Measurements from ENCODE around the gene HMX1. TPM values are rescaled to one million over a fixed set of nuclear protein-coding genes. Genes with fewer than 3 reads are reported as not detected.

HMX1 gene
- total and polyA plus RNA-seq, 10 of the 15 experiments (the other 5 are each of a cell fraction or from before 2014, with no cell fraction given), result not detected

- H3K79me2 ChIP-seq (ENCODE audit: control insufficient read depth, insufficient read depth, low read length), result no peaks in the 10 kb centered on the region
- H3K9me3 ChIP-seq (replicated peaks; ENCODE audit: control insufficient read depth, insufficient read depth, low read length), result peaks cover 3% of the 10 kb centered on the region; the same call in 1 of the 3 replicates
- intact Hi-C loops (cut with micrococcal nuclease; ENCODE audit: unreplicated experiment) (no loop called here), in situ Hi-C loops (cut with MboI) (no loop called here)
- SMC1A ChIA-PET (ENCODE audit: uncharacterized antibody, unreplicated experiment), result no interaction called here
- 14% methylated on average over 5 of the region's 5 CpGs for whole genome bisulfite sequencing (ENCODE audit: insufficient coverage, insufficient replicate concordance, low lambda C conversion rate, missing lambda C conversion rate)
- POLR2A ChIA-PET, result no interaction called here
- no peaks in the 10 kb centered on the region for H3K4me1 ChIP-seq (ENCODE audit: control insufficient read depth, insufficient read depth, low read length)
- FAIRE-seq (no peak), DNase-seq (ENCODE audit: low read depth, low spot score) (no peak), ATAC-seq (no peak)
- BruUV-seq (replicated peaks), result no TSS peak
- H3K36me3 ChIP-seq (ENCODE audit: control insufficient read depth in 2 of 2, insufficient read depth in 2 of 2, low read length in 1 of 2), result no peaks in the 10 kb centered on the region
- H2AFZ ChIP-seq (ENCODE audit: control insufficient read depth, low read depth, low read length), result no peak overlapping the region
- no peak overlapping the region for H3K27ac ChIP-seq (ENCODE audit: control insufficient read depth, insufficient read depth)
- H3K4me3 ChIP-seq, result no peak overlapping the region
- H3K27me3 ChIP-seq (replicated peaks in 1 of 2; ENCODE audit: control insufficient read depth in 2 of 2, insufficient read depth in 2 of 2, low read length in 1 of 2), result peaks cover 0 to 4% of the 10 kb centered on the region in 2 experiments; a peak in 2 of 4 replicates
- RAD21 ChIA-PET (ENCODE audit: unreplicated experiment), result no interaction called here
- no peaks in the 10 kb centered on the region for H4K20me1 ChIP-seq (ENCODE audit: control insufficient read depth, insufficient read depth)
- no peak overlapping the region for H3K9ac ChIP-seq (ENCODE audit: control insufficient read depth, insufficient read depth, low read length)
- no peak overlapping the region for H3K4me2 ChIP-seq (ENCODE audit: control insufficient read depth, insufficient read depth)
- TF ChIP-seq, protein P1, sequence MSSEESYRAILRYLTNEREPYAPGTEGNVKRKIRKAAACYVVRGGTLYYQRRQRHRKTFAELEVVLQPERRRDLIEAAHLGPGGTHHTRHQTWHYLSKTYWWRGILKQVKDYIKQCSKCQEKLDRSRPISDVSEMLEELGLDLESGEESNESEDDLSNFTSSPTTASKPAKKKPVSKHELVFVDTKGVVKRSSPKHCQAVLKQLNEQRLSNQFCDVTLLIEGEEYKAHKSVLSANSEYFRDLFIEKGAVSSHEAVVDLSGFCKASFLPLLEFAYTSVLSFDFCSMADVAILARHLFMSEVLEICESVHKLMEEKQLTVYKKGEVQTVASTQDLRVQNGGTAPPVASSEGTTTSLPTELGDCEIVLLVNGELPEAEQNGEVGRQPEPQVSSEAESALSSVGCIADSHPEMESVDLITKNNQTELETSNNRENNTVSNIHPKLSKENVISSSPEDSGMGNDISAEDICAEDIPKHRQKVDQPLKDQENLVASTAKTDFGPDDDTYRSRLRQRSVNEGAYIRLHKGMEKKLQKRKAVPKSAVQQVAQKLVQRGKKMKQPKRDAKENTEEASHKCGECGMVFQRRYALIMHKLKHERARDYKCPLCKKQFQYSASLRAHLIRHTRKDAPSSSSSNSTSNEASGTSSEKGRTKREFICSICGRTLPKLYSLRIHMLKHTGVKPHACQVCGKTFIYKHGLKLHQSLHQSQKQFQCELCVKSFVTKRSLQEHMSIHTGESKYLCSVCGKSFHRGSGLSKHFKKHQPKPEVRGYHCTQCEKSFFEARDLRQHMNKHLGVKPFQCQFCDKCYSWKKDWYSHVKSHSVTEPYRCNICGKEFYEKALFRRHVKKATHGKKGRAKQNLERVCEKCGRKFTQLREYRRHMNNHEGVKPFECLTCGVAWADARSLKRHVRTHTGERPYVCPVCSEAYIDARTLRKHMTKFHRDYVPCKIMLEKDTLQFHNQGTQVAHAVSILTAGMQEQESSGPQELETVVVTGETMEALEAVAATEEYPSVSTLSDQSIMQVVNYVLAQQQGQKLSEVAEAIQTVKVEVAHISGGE (CRISPR knock-in tag; IDR thresholded peaks at IDR 0.05), result no peak
- TF ChIP-seq NFYB (IDR thresholded peaks at IDR 0.05; ENCODE audit: insufficient read depth, low read depth, low read length), result no peak
- no peak for TF ChIP-seq MEF2B (IDR thresholded peaks at IDR 0.05; ENCODE audit: partially characterized antibody, poor library complexity, severe bottlenecking)
- TF ChIP-seq ZNF217 (IDR thresholded peaks at IDR 0.05), result no peak
- TF ChIP-seq, protein P2, sequence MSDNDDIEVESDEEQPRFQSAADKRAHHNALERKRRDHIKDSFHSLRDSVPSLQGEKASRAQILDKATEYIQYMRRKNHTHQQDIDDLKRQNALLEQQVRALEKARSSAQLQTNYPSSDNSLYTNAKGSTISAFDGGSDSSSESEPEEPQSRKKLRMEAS (IDR thresholded peaks at IDR 0.05; ENCODE audit: low read depth, low read length), result no peak
- TF ChIP-seq CREM (IDR thresholded peaks at IDR 0.05; ENCODE audit: low read depth), result no peak
- no peak for TF ChIP-seq KLF5 (IDR thresholded peaks at IDR 0.05; ENCODE audit: partially characterized antibody)
- no peak for TF ChIP-seq HDGF (IDR thresholded peaks at IDR 0.05)
- no peak for TF ChIP-seq TCF12 (IDR thresholded peaks at IDR 0.05; ENCODE audit: low read depth, low read length)
- TF ChIP-seq RB1 (IDR thresholded peaks at IDR 0.05; ENCODE audit: borderline replicate concordance), result no peak
- TF ChIP-seq PBX3 (IDR thresholded peaks at IDR 0.05; ENCODE audit: insufficient replicate concordance, low read depth, low read length), result no peak
- TF ChIP-seq, protein P3, sequence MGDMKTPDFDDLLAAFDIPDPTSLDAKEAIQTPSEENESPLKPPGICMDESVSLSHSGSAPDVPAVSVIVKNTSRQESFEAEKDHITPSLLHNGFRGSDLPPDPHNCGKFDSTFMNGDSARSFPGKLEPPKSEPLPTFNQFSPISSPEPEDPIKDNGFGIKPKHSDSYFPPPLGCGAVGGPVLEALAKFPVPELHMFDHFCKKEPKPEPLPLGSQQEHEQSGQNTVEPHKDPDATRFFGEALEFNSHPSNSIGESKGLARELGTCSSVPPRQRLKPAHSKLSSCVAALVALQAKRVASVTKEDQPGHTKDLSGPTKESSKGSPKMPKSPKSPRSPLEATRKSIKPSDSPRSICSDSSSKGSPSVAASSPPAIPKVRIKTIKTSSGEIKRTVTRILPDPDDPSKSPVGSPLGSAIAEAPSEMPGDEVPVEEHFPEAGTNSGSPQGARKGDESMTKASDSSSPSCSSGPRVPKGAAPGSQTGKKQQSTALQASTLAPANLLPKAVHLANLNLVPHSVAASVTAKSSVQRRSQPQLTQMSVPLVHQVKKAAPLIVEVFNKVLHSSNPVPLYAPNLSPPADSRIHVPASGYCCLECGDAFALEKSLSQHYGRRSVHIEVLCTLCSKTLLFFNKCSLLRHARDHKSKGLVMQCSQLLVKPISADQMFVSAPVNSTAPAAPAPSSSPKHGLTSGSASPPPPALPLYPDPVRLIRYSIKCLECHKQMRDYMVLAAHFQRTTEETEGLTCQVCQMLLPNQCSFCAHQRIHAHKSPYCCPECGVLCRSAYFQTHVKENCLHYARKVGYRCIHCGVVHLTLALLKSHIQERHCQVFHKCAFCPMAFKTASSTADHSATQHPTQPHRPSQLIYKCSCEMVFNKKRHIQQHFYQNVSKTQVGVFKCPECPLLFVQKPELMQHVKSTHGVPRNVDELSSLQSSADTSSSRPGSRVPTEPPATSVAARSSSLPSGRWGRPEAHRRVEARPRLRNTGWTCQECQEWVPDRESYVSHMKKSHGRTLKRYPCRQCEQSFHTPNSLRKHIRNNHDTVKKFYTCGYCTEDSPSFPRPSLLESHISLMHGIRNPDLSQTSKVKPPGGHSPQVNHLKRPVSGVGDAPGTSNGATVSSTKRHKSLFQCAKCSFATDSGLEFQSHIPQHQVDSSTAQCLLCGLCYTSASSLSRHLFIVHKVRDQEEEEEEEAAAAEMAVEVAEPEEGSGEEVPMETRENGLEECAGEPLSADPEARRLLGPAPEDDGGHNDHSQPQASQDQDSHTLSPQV (IDR thresholded peaks at IDR 0.05), result no peak
- CTCF ChIA-PET, result interaction anchor here (0.7 kb wide), 1 partner anchor 289 kb away, joined by 3 read pairs; no protein-coding TSS in a partner anchor
These were observed 24.9 kb upstream of the HMX1 start for GRCh38 chr4:8896506-8896905.
